Adrenal gland (tissue), 5 donors: ENCODE results near the gene ST8SIA5.

Experiments used
- POLR2A ChIP-seq, 2 donors: fragments of 450-650 bp; IDR thresholded peaks; one replicate each; pipeline ENCODE4 v1.6.1; 2017; ENCODE audit warnings: antibody characterized with exemption in 2 of 2, mild to moderate bottlenecking in 2 of 2, moderate library complexity in 1 of 2
- TF ChIP-seq, protein P1 (sequence below), 6 experiments: fragments of 450-650 bp in 4 of 6; fragments of 200-600 bp in 2 of 6; sonication (generic) in 1 of 6; IDR thresholded peaks; 1 replicate in 5 of 6; 2 replicates in 1 of 6; pipeline versions ENCODE4 v1.5.1 to v1.8.0; 2016 to 2021; ENCODE audit warnings: antibody characterized with exemption in 6 of 6, mild to moderate bottlenecking in 2 of 6, moderate library complexity in 1 of 6
- donor health status: DM: no; HTN: no; CAD: no.

DNA sequence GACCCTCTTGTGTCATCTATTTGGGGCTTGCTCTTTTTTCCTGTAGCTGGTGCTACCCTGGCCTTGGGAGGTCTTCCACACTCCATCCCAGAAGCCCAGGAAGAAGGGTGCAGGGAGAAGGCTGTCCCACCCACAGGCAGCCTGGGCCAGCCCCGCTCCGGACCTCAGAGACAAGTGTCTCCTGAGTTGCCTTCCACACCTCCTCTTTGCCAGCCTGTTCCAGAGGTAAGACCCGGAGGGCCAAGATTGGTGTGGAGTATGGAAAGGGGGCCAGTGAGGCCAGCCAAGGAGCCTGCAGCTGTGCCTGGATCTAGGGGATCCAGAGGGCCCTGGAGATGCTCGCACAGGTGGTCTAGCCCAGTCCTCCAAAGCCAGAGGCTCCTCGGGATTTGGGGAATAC lies 40.5 kb downstream of the ST8SIA5 start:
- no peak for TF ChIP-seq POLR2A (IDR thresholded peaks at IDR 0.05)
- TF ChIP-seq, protein P1, sequence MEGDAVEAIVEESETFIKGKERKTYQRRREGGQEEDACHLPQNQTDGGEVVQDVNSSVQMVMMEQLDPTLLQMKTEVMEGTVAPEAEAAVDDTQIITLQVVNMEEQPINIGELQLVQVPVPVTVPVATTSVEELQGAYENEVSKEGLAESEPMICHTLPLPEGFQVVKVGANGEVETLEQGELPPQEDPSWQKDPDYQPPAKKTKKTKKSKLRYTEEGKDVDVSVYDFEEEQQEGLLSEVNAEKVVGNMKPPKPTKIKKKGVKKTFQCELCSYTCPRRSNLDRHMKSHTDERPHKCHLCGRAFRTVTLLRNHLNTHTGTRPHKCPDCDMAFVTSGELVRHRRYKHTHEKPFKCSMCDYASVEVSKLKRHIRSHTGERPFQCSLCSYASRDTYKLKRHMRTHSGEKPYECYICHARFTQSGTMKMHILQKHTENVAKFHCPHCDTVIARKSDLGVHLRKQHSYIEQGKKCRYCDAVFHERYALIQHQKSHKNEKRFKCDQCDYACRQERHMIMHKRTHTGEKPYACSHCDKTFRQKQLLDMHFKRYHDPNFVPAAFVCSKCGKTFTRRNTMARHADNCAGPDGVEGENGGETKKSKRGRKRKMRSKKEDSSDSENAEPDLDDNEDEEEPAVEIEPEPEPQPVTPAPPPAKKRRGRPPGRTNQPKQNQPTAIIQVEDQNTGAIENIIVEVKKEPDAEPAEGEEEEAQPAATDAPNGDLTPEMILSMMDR (IDR thresholded peaks at IDR 0.05) = no peak
